HUDEP-2 (cell line): ENCODE measurements around the gene CCNY.

ENCODE experiments used
- DNase-seq, 76 experiments: peaks; one replicate each; lab custom pipeline; 2025; ENCODE audit not compliant: unreplicated experiment in 76 of 76; lab: John Stamatoyannopoulos, UW

Gene CCNY

DNA sequence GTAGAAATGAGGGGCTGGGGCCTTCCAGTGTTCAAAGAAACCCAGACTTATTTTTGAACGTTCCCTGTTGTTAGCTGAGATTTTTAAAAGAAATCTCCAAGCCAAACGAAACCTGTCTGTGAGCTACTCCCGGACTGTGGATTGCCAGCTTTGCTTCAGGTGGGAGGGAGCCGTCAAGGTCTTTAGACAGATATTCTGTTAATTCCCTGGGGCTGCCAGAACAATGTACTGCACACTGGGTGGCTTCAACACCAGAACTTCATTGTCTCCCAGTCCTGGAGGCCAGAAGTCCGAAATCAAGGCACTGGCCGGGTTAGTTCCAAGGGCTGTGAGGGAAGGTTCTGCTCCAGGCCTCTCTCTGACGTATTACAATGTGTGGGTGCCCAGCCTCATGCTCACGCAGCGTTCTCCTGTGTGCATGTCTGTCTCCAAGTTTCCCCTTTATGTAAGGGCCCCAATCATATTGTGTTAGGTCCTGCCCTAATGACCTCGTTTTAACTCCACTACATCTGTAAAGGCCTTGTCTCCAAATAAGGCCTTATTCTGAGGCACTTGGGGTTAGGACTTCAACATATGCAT is 208.9 kb downstream of the CCNY start:
- DNase-seq, result no peak

- no peak for DNase-seq
Measured at GRCh38 chr10:35545878-35546590, 209.7 kb downstream of the CCNY start.

GRCh38 chr10:35546824-35547225 is 210.5 kb downstream of the CCNY start:
- DNase-seq, result no peak

DNA sequence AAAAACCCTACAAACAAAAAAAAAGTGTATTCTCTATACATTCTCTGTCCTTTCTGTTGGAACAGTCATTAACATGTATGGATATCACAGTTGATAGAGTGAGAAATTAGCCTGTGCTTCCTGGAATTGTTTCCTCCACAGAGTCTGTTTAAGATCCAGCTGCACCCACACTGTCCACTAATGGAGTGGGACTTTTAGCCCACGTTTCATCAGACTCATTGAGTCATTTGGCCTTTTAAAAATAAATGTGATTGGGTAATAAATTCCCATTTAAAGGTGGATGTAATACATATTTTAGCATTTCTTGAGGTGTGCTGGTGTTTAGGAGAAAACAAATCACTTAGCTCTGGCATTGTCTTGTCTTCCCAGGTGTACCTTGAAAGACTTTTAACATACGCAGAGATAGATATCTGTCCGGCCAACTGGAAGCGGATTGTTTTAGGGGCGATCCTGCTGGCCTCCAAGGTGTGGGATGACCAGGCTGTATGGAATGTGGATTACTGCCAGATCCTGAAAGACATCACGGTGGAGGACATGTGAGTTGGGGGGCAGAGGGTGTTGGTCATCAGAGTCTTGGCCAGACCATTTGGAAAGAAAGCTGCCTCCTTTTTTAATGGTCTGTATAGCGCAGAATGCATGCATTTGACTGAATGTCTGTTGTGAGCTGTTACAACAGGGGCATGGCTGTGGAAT is 216.5 kb downstream of the CCNY start:
- no peak for DNase-seq

DNA sequence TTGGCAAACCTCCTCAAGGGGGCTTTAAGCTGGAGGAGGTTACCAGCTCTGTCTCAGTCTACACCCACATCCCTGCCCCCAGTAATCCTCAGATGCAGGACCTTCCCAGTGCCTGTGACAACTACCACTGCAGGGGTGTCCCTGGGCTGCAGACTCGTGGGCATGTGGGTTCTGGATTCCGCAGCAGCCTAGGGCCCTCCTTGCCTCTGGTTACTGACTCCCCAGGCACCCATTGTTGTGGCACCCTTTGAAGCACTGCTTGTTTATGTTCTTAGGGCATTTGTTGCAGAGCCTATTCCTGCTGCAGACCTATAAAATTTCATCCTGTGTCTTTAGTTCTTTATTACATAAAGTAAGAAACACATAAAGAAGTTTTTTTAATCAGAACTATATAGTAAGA is 217.7 kb downstream of the CCNY start:
- no peak for DNase-seq

DNA sequence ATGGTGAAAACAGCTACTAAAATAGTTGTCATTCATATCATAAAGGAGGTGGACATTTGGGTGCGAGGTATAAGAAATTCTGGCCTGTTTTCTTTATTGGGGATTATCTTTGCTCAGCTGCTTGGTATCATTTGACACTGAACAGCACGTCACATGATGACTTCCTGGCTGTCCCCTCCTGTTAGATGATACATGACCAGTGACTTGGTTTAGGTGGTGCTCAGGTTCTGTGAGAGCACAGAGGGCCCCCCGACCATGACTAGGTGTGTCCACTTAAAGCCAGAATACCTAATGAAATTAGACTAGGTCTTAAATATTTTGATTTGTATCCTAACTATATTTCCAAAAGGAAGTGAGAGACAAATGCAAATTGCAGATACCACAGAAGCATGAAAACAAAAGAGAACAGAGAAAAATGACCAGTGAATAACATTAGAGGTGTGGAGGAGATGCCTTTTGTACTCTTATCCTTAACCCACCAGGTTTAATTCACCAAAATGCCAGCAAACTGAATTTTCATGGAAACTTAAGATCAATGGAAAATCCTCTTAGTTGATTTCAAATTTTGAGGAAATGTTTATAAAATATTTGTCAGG is 218.2 kb downstream of the CCNY start:
- DNase-seq, result no peak

- no peak for DNase-seq
Measured at GRCh38 chr10:35555962-35556930, 219.9 kb downstream of the CCNY start.

DNA sequence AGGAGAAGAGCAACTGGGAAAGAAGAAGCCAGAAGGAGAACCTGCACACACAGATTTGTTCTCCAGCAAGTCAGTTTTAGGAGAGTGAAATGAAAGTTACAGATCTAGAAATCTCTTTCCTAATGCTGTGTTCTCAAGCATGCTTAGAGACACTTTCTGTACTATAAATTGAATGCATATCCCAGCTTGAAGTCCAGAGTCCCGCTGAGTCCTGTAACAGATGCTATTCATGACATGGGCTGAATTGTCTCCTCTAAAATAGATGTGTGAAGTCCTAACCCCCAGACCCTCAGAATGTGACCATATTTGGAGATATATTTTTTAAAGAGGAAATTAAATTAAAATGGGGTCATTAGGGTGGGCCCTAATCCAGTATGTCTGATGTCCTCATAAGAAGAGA is 222.0 kb downstream of the CCNY start:
- no peak for DNase-seq

- no peak for DNase-seq
Measured at GRCh38 chr10:35559416-35559815, 223.1 kb downstream of the CCNY start.

DNA sequence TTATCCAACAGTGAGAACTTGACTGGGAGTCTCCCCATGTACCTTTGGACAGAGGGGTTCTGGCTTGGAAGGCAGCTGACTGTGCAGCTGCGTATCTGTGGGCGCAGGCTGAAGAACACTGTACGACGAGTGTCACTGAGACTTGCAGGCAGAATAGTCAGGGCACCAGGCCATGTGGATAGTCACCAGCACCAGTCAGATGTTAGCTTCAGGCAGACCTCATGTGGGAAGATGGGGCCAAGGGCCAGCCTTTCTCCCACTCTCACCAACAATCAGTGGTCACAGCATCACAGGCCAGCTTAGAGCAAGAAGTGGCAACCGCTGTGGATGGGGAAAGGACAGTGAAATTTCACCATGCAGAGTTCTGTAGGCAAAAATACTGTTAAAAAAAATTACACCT is 225.4 kb downstream of the CCNY start:
- DNase-seq, result no peak

DNA sequence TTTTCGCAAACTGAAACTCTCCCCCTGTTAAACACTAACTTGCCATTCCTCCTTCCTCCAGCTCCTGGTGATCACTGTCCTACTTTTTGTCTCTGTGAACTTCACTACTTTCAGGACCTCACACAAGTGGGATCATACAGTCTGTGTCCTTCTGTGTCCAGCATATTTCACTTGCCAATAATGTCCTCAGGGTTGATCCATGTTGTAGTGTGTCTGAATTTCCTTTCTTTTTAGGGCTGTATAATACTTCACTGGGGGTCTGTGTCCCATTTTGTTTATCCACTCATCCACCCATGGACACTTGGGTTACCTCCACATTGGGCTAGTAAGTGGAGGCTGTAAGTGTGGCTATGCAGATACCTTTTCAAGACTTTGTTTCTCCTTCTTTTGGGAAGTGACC is 226.1 kb downstream of the CCNY start:
- no peak for DNase-seq

DNA sequence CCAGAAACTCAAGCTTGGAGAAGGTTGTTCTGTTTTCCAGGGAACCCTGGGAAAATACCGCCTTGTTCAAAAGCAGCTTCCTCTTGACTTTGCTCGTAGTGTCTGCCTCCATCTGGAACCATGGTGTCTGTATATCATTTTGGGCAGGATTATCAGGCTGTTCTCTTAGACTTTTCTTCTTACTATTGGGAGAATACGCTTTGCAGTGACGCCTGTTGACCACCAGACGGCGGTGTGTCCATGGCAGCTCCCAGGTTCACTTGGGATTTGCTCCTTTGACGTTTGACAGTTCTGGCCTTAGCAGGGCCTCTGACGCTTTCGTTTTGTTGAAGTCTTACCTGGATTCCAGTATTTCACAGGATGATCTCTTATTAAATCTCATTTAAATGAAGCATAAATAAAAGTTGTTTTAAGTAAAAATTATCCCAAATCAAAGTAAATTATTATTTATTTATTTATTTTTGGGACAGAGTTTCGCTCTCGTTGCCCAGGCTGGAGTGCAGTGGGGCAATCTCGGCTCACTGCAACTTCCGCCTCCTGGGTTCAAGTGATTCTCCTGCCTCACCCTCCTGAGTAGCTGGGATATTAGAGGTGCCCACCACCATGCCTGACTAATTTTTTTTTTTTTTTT is 227.1 kb downstream of the CCNY start:
- DNase-seq, result peak in 52 of 76 experiments; percentile 1 to 66 (median 36)

DNA sequence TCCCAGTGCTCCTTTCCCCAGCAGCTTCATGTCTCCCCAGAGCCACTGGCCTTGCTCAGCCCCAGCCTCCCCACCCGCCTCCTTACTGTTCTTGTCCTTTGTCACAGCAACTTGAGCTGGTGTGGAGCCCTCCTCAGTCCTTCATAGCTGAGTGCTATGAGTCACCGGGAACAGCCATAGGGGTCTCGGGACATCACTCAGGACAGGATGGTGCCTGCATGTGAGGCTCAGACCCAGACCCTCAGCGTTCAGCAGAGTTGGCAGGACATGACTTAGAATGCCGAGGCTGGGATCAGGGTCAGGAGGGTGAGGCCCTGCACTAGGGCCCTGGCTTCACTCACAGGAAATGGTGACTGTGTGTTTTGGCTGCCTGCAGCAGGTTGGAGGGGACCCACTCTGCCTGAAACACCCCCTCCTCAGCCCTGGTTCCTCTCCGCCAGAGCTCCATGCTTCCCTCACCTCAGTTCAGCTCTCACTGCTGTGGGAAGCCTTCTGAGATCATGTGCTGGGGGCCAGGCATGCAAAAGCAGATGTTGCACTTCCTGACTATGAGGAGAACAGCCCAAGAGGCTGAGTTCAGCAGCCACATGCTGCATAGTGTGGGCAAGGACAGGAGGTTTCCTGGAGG is 228.1 kb downstream of the CCNY start:
- DNase-seq, result no peak

- DNase-seq, result no peak
Measured at GRCh38 chr10:35565602-35566081, 229.3 kb downstream of the CCNY start.

DNA sequence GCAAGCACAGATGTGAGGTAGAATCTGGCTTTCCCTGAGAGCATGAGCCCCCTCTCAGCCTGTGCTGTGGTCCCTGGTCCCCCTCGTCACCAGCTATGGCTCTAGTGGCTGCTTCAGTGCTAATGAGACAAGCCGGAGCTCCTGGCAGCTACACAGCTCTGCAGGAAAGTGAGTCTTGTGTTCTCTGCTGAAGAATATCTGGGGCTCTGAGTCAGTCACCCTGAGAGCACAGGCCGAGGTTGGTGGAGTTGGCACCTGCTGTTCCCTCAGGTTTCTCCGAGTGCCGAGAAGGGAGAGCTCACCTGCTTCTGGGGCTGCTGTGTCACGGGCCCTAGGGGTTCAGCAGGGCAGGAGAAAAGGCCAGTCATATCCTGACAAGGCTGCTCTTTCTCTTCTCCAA is 231.6 kb downstream of the CCNY start:
- DNase-seq, result no peak

DNA sequence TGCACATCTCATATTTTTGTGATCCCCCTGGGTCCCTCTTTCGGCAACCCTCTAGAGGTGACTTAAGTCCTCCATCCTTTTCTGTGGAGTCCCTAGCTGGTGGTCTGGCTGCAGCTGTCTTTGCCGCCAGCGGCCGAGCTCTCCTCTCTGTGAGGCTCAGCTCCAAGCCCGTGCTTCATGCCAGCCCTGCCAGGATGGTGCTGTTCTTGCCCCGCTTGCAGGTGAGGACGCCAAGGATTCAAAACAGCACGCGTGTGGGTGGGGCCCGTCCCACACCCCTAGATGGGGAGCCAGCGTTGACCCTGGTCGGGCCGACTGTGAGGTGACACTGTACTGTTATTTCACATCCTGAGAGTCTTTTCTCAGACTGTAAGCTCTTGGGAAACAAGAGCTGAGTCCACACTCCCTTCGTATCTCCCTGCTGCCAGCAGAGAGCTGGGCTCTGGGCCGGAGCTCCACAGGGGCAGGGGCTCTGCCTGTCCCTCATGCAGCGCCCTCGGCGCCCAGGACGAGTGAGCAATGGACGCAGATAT is 232.2 kb downstream of the CCNY start:
- DNase-seq, result no peak

GRCh38 chr10:35569111-35569707 is 232.9 kb downstream of the CCNY start:
- no peak for DNase-seq

DNA sequence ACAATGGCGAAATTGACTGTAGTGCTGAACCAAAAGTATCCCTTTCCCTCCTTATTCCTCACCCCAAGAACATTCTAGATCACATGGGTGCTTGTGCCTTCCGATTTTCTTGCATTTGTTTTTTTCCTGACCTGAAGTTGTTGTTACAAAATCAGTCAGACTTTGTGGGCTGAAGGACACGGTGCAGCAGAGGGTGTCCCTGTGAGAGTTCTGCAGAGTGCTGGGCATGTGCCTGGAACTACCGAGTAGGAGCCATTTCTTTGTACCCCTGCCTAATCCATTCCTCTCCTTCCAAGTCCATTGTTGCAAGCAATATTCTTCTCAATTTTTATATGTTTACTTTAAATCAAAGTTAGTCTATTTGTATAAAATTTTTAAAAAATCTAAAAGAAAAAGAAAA is 233.5 kb downstream of the CCNY start:
- no peak for DNase-seq

GRCh38 chr10:35570397-35570796 is 234.1 kb downstream of the CCNY start:
- DNase-seq, result no peak
